ENCODE data around the gene ANXA6. TPM values are rescaled to one million over a fixed set of nuclear protein-coding genes. Genes with fewer than 3 reads are reported as not detected.

The ANXA6 gene
- total and polyA plus RNA-seq, 2 donors, result 122 to 381 TPM

GRCh38 chr5:151072630-151073025 lies 85.0 kb downstream of the ANXA6 start:
- H3K4me3 ChIP-seq (ENCODE audit: low read length in 2 of 2), result no peak overlapping the region
- WGBS, result 98% methylated on average over 5 of the region's 5 CpGs
- DNase-seq (ENCODE audit: low read depth in 6 of 9, low spot score in 9 of 9), result no peak

GRCh38 chr5:151071848-151072629 lies 85.5 kb downstream of the ANXA6 start:
- peaks cover 15 to 36% of the 10 kb centered on the region in 2 donors for H3K4me1 ChIP-seq (ENCODE audit: control insufficient read depth in 2 of 2, insufficient read depth in 2 of 2, low read length in 2 of 2)
- H3K27ac ChIP-seq (ENCODE audit: low read depth in 1 of 2, low read length in 1 of 2), result no peak overlapping the region
- no peak for DNase-seq (ENCODE audit: low read depth in 6 of 9, low spot score in 9 of 9)
- no peak overlapping the region for H3K4me3 ChIP-seq (ENCODE audit: low read length in 2 of 2)
- 95% methylated on average over 10 of the region's 10 CpGs for WGBS
- peaks cover 16 to 17% of the 10 kb centered on the region in 2 donors for H3K36me3 ChIP-seq (ENCODE audit: control insufficient read depth in 2 of 2, insufficient read depth in 2 of 2, low read length in 1 of 2)
- H3K9me3 ChIP-seq (ENCODE audit: control insufficient read depth in 2 of 2, insufficient read depth in 1 of 2, low read length in 1 of 2), result no peaks in the 10 kb centered on the region
- H3K27me3 ChIP-seq (ENCODE audit: control insufficient read depth in 2 of 2, insufficient read depth in 1 of 2, low read length in 1 of 2), result no peaks in the 10 kb centered on the region

More at GRCh38 chr5:151072630-151073025, 85.0 kb downstream of the ANXA6 start:
- Histone ChIP-seq H3K9me3 (ENCODE audit: control insufficient read depth in 2 of 2, insufficient read depth in 1 of 2, low read length in 1 of 2) (no peaks in the 10 kb centered on the region), H3K4me1 (ENCODE audit: control insufficient read depth in 2 of 2, insufficient read depth in 2 of 2, low read length in 2 of 2) (peaks cover 15 to 31% of the 10 kb centered on the region in 2 donors), H3K27ac (ENCODE audit: low read depth in 1 of 2, low read length in 1 of 2) (no peak overlapping the region), H3K36me3 (ENCODE audit: control insufficient read depth in 2 of 2, insufficient read depth in 2 of 2, low read length in 1 of 2) (peaks cover 15 to 16% of the 10 kb centered on the region in 2 donors), H3K27me3 (ENCODE audit: control insufficient read depth in 2 of 2, insufficient read depth in 1 of 2, low read length in 1 of 2) (no peaks in the 10 kb centered on the region)

- Histone ChIP-seq H3K27ac (ENCODE audit: low read depth in 1 of 2, low read length in 1 of 2) (no peak overlapping the region), H3K27me3 (ENCODE audit: control insufficient read depth in 2 of 2, insufficient read depth in 1 of 2, low read length in 1 of 2) (no peaks in the 10 kb centered on the region), H3K4me3 (ENCODE audit: low read length in 2 of 2) (no peak overlapping the region), H3K4me1 (ENCODE audit: control insufficient read depth in 2 of 2, insufficient read depth in 2 of 2, low read length in 2 of 2) (peaks cover 15 to 36% of the 10 kb centered on the region in 2 donors), H3K9me3 (ENCODE audit: control insufficient read depth in 2 of 2, insufficient read depth in 1 of 2, low read length in 1 of 2) (no peaks in the 10 kb centered on the region), H3K36me3 (ENCODE audit: control insufficient read depth in 2 of 2, insufficient read depth in 2 of 2, low read length in 1 of 2) (peaks cover 16 to 17% of the 10 kb centered on the region in 2 donors)
- DNase-seq (ENCODE audit: low read depth in 6 of 9, low spot score in 9 of 9), result no peak
- WGBS, result over 99% methylated on average over 4 of the region's 4 CpGs
Observed at GRCh38 chr5:151071021-151071420, 86.6 kb downstream of the ANXA6 start.

- Histone ChIP-seq H3K36me3 (ENCODE audit: control insufficient read depth in 2 of 2, insufficient read depth in 2 of 2, low read length in 1 of 2) (peaks cover 13 to 17% of the 10 kb centered on the region in 2 donors), H3K9me3 (ENCODE audit: control insufficient read depth in 2 of 2, insufficient read depth in 1 of 2, low read length in 1 of 2) (no peaks in the 10 kb centered on the region), H3K4me1 (ENCODE audit: control insufficient read depth in 2 of 2, insufficient read depth in 2 of 2, low read length in 2 of 2) (peaks cover 15 to 36% of the 10 kb centered on the region in 2 donors), H3K4me3 (ENCODE audit: low read length in 2 of 2) (no peak overlapping the region), H3K27ac (ENCODE audit: low read depth in 1 of 2, low read length in 1 of 2) (no peak overlapping the region), H3K27me3 (ENCODE audit: control insufficient read depth in 2 of 2, insufficient read depth in 1 of 2, low read length in 1 of 2) (no peaks in the 10 kb centered on the region)
- 69% methylated on average over 2 of the region's 2 CpGs for WGBS
- DNase-seq (ENCODE audit: low read depth in 6 of 9, low spot score in 9 of 9), result no peak
Observed at GRCh38 chr5:151070449-151070848, 87.1 kb downstream of the ANXA6 start.

- peak in 4 of 9 donors; percentile 43 to 78 (median 51) for DNase-seq (ENCODE audit: low read depth in 6 of 9, low spot score in 9 of 9)
- Histone ChIP-seq H3K4me3 (ENCODE audit: low read length in 2 of 2) (no peak overlapping the region), H3K36me3 (ENCODE audit: control insufficient read depth in 2 of 2, insufficient read depth in 2 of 2, low read length in 1 of 2) (peaks cover 17 to 21% of the 10 kb centered on the region in 2 donors), H3K9me3 (ENCODE audit: control insufficient read depth in 2 of 2, insufficient read depth in 1 of 2, low read length in 1 of 2) (peaks cover 0 to 2% of the 10 kb centered on the region in 2 donors), H3K4me1 (ENCODE audit: control insufficient read depth in 2 of 2, insufficient read depth in 2 of 2, low read length in 2 of 2) (peaks cover 15 to 36% of the 10 kb centered on the region in 2 donors), H3K27me3 (ENCODE audit: control insufficient read depth in 2 of 2, insufficient read depth in 1 of 2, low read length in 1 of 2) (no peaks in the 10 kb centered on the region), H3K27ac (ENCODE audit: low read depth in 1 of 2, low read length in 1 of 2) (peak overlapping the region; percentile 58 to 73)
- WGBS, result 24% methylated on average over 12 of the region's 12 CpGs
Observed at GRCh38 chr5:151068433-151069197, 89.0 kb downstream of the ANXA6 start.

GRCh38 chr5:151067632-151068432 lies 89.7 kb downstream of the ANXA6 start:
- Histone ChIP-seq H3K27ac (ENCODE audit: low read depth in 1 of 2, low read length in 1 of 2) (peak overlapping the region in 1 of 2 donors; percentile 73), H3K36me3 (ENCODE audit: control insufficient read depth in 2 of 2, insufficient read depth in 2 of 2, low read length in 1 of 2) (peaks cover 25 to 29% of the 10 kb centered on the region in 2 donors), H3K27me3 (ENCODE audit: control insufficient read depth in 2 of 2, insufficient read depth in 1 of 2, low read length in 1 of 2) (no peaks in the 10 kb centered on the region), H3K9me3 (ENCODE audit: control insufficient read depth in 2 of 2, insufficient read depth in 1 of 2, low read length in 1 of 2) (peaks cover 0 to 3% of the 10 kb centered on the region in 2 donors), H3K4me1 (ENCODE audit: control insufficient read depth in 2 of 2, insufficient read depth in 2 of 2, low read length in 2 of 2) (peaks cover 15 to 36% of the 10 kb centered on the region in 2 donors), H3K4me3 (ENCODE audit: low read length in 2 of 2) (no peak overlapping the region)
- 86% methylated on average over 14 of the region's 14 CpGs for WGBS
- DNase-seq (ENCODE audit: low read depth in 6 of 9, low spot score in 9 of 9), result no peak

GRCh38 chr5:151066920-151067319 lies 90.7 kb downstream of the ANXA6 start:
- H3K9me3 ChIP-seq (ENCODE audit: control insufficient read depth in 2 of 2, insufficient read depth in 1 of 2, low read length in 1 of 2), result peaks cover 0 to 3% of the 10 kb centered on the region in 2 donors
- H3K36me3 ChIP-seq (ENCODE audit: control insufficient read depth in 2 of 2, insufficient read depth in 2 of 2, low read length in 1 of 2), result peaks cover 34 to 38% of the 10 kb centered on the region in 2 donors
- H3K27ac ChIP-seq (ENCODE audit: low read depth in 1 of 2, low read length in 1 of 2), result no peak overlapping the region
- no peak for DNase-seq (ENCODE audit: low read depth in 6 of 9, low spot score in 9 of 9)
- no peaks in the 10 kb centered on the region for H3K27me3 ChIP-seq (ENCODE audit: control insufficient read depth in 2 of 2, insufficient read depth in 1 of 2, low read length in 1 of 2)
- H3K4me3 ChIP-seq (ENCODE audit: low read length in 2 of 2), result no peak overlapping the region
- peaks cover 15 to 31% of the 10 kb centered on the region in 2 donors for H3K4me1 ChIP-seq (ENCODE audit: control insufficient read depth in 2 of 2, insufficient read depth in 2 of 2, low read length in 2 of 2)
- WGBS, result 93% methylated on average over 6 of the region's 6 CpGs

GRCh38 chr5:151065609-151066008 lies 92.0 kb downstream of the ANXA6 start:
- H3K4me1 ChIP-seq (ENCODE audit: control insufficient read depth in 2 of 2, insufficient read depth in 2 of 2, low read length in 2 of 2), result peaks cover 12 to 27% of the 10 kb centered on the region in 2 donors
- H3K9me3 ChIP-seq (ENCODE audit: control insufficient read depth in 2 of 2, insufficient read depth in 1 of 2, low read length in 1 of 2), result peaks cover 0 to 3% of the 10 kb centered on the region in 2 donors
- no peak overlapping the region for H3K4me3 ChIP-seq (ENCODE audit: low read length in 2 of 2)
- no peaks in the 10 kb centered on the region for H3K27me3 ChIP-seq (ENCODE audit: control insufficient read depth in 2 of 2, insufficient read depth in 1 of 2, low read length in 1 of 2)
- H3K36me3 ChIP-seq (ENCODE audit: control insufficient read depth in 2 of 2, insufficient read depth in 2 of 2, low read length in 1 of 2), result peaks cover 44 to 47% of the 10 kb centered on the region in 2 donors
- 91% methylated on average over 1 of the region's 1 CpG for WGBS
- DNase-seq (ENCODE audit: low read depth in 6 of 9, low spot score in 9 of 9), result no peak
- H3K27ac ChIP-seq (ENCODE audit: low read depth in 1 of 2, low read length in 1 of 2), result no peak overlapping the region
